Transverse colon (tissue), 4 donors: Measurements from ENCODE around the gene GOLIM4.

Source experiments
- EP300 ChIP-seq: sonication (generic); formaldehyde crosslinking; IDR thresholded peaks from one replicate; pipeline ENCODE4 v1.6.1; 2017; ENCODE audit warnings: antibody characterized with exemption, low read depth
- POLR2A ChIP-seq: fragments of 450-650 bp; IDR thresholded peaks from one replicate; pipeline ENCODE4 v1.6.1; 2016; ENCODE audit warnings: antibody characterized with exemption, mild to moderate bottlenecking, moderate library complexity
- POLR2AphosphoS5 ChIP-seq, 3 donors: sonication (generic); formaldehyde crosslinking; IDR thresholded peaks; one replicate each; pipeline ENCODE4 v1.6.1; 2016; ENCODE audit warnings: antibody characterized with exemption in 3 of 3
- TF ChIP-seq, protein P1 (sequence below), 5 experiments: fragments of 200-600 bp in 3 of 5; fragments of 450-650 bp in 2 of 5; sonication (generic) in 3 of 5; IDR thresholded peaks; 1 replicate in 2 of 5; 2 replicates in 3 of 5; pipeline ENCODE4 v1.5.1; 2016 to 2017; ENCODE audit warnings: antibody characterized with exemption in 5 of 5, inconsistent platforms in 3 of 5, mild to moderate bottlenecking in 2 of 5, moderate library complexity in 1 of 5

DNA sequence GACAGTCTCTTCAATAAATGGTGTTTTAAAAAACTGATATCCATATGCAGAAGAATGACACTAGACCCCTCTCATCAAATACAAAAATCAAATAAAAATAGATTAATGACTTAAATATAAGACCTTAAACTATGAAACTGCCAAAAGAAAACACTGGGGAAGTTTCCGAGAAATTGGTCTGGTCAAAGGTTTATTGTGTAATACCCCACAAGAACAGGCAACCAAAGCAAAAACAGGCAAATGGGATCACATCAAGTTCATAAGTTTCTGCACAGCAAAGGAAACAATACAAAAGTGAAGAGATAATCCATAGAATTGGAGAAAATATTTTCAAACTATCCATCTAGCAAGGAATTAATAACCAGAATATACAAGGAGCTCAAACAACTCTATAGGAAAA lies 126.2 kb downstream of the GOLIM4 start:
- TF ChIP-seq, protein P1, sequence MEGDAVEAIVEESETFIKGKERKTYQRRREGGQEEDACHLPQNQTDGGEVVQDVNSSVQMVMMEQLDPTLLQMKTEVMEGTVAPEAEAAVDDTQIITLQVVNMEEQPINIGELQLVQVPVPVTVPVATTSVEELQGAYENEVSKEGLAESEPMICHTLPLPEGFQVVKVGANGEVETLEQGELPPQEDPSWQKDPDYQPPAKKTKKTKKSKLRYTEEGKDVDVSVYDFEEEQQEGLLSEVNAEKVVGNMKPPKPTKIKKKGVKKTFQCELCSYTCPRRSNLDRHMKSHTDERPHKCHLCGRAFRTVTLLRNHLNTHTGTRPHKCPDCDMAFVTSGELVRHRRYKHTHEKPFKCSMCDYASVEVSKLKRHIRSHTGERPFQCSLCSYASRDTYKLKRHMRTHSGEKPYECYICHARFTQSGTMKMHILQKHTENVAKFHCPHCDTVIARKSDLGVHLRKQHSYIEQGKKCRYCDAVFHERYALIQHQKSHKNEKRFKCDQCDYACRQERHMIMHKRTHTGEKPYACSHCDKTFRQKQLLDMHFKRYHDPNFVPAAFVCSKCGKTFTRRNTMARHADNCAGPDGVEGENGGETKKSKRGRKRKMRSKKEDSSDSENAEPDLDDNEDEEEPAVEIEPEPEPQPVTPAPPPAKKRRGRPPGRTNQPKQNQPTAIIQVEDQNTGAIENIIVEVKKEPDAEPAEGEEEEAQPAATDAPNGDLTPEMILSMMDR (IDR thresholded peaks at IDR 0.05), result no peak
- TF ChIP-seq POLR2A (no peak), POLR2AphosphoS5 (IDR thresholded peaks at IDR 0.05) (no peak), EP300 (no peak)
